KMS-11 (cell line): ENCODE results near the gene RFC3.

Experiments
- H2AFZ ChIP-seq: fragments of 200-600 bp; sonication (generic); 2 replicates; pipeline ENCODE4 v1.6.1; 2016; ENCODE audit warnings: antibody characterized with exemption, mixed run types, low read depth
- H3K27ac ChIP-seq: fragments of 200-600 bp; sonication (generic); 2 replicates; pipeline ENCODE4 v1.6.1; 2016; ENCODE audit warnings: mild to moderate bottlenecking, mixed run types
- H3K27me3 ChIP-seq: fragments of 200-600 bp; sonication (generic); 2 replicates; pipeline ENCODE4 v1.6.1; 2017; ENCODE audit warnings: mild to moderate bottlenecking, low read depth, mixed run types, moderate library complexity; ENCODE audit not compliant: insufficient read depth
- H3K36me3 ChIP-seq: fragments of 200-600 bp; sonication (generic); 2 replicates; pipeline ENCODE4 v1.6.1; 2017; ENCODE audit warnings: mild to moderate bottlenecking, mixed run types; ENCODE audit not compliant: insufficient read depth
- H3K4me1 ChIP-seq: fragments of 200-600 bp; sonication (generic); 2 replicates; pipeline ENCODE4 v1.6.1; 2016; ENCODE audit warnings: mild to moderate bottlenecking, low read depth, mixed run types; ENCODE audit not compliant: poor library complexity, severe bottlenecking
- H3K4me2 ChIP-seq: fragments of 200-600 bp; sonication (generic); 2 replicates; pipeline ENCODE4 v1.7.0; 2016; ENCODE audit warnings: mild to moderate bottlenecking, mixed run types
- H3K4me3 ChIP-seq: fragments of 200-600 bp; sonication (generic); IDR thresholded peaks from 2 replicates; pipeline ENCODE4 v1.6.1; 2017; ENCODE audit warnings: low read depth, low read length, mixed read lengths; ENCODE audit not compliant: insufficient read depth
- H3K79me2 ChIP-seq: fragments of 200-600 bp; sonication (generic); 2 replicates; pipeline ENCODE4 v1.6.1; 2016; ENCODE audit warnings: low read depth, mixed run types; ENCODE audit not compliant: insufficient read depth
- H3K9ac ChIP-seq: fragments of 200-600 bp; sonication (generic); 2 replicates; pipeline ENCODE4 v1.6.1; 2016; ENCODE audit warnings: mild to moderate bottlenecking, mixed run types
- H4K20me1 ChIP-seq: fragments of 200-600 bp; sonication (generic); 2 replicates; pipeline ENCODE4 v1.6.1; 2016; ENCODE audit warnings: mild to moderate bottlenecking, mixed run types; ENCODE audit not compliant: insufficient read depth
- TF ChIP-seq, protein P1 (sequence below): fragments of 200-600 bp; sonication (generic); conservative IDR thresholded peaks from 2 replicates; pipeline ENCODE4 v1.6.1; 2017; ENCODE audit warnings: low read depth, mild to moderate bottlenecking, antibody characterized with exemption, low read length, moderate library complexity, mixed read lengths

RFC3 gene

DNA sequence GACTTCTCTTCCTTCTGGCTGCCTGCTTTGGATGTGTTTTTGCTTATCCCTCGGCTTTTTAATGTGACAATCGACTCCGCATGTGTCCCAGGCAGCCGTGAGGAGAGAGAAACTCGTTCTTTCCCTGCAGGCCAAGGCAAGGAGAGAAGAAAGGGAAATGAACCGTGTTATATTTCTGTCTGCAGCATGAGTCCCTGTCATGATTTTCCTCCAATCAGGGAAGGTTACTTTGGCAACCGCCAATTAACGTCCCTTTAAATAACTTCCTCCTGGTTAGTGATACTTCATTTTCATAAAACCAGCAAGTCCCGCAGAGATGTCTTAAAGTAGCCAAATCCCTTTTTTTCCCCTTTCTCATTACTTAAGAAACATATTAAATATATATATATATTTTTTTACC, 42.6 kb downstream of the RFC3 start:
- Histone ChIP-seq H3K9ac (no peak overlapping the region), H3K4me3 (no peak overlapping the region), H3K27me3 (no peaks in the 10 kb centered on the region), H3K4me2 (no peak overlapping the region), H3K4me1 (no peaks in the 10 kb centered on the region), H3K36me3 (no peaks in the 10 kb centered on the region), H3K79me2 (no peaks in the 10 kb centered on the region), H3K27ac (no peak overlapping the region), H4K20me1 (no peaks in the 10 kb centered on the region), H2AFZ (no peak overlapping the region)
- TF ChIP-seq, protein P1, sequence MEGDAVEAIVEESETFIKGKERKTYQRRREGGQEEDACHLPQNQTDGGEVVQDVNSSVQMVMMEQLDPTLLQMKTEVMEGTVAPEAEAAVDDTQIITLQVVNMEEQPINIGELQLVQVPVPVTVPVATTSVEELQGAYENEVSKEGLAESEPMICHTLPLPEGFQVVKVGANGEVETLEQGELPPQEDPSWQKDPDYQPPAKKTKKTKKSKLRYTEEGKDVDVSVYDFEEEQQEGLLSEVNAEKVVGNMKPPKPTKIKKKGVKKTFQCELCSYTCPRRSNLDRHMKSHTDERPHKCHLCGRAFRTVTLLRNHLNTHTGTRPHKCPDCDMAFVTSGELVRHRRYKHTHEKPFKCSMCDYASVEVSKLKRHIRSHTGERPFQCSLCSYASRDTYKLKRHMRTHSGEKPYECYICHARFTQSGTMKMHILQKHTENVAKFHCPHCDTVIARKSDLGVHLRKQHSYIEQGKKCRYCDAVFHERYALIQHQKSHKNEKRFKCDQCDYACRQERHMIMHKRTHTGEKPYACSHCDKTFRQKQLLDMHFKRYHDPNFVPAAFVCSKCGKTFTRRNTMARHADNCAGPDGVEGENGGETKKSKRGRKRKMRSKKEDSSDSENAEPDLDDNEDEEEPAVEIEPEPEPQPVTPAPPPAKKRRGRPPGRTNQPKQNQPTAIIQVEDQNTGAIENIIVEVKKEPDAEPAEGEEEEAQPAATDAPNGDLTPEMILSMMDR = no peak

DNA sequence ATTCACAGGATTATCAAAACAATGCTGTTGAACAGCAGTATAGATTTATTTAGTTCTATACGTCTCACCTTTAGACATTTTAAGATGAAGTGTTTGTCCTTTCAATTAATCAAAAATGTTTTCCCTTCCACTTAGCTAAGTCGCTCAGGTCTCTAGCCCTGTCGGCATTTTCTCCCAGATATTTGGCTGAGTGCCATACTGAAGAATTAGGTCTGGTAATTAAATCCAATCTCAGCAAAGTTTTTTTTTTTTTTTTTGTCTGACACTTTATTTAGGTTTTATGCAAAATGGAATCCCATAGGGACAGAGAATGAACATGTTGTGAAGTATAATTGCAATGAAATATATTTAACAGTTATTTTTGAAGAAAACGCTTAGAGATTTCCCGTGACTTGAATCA, 44.1 kb downstream of the RFC3 start:
- Histone ChIP-seq H3K9ac (no peak overlapping the region), H3K27ac (no peak overlapping the region), H3K4me2 (no peak overlapping the region), H3K27me3 (no peaks in the 10 kb centered on the region), H3K36me3 (no peaks in the 10 kb centered on the region), H4K20me1 (no peaks in the 10 kb centered on the region), H3K79me2 (no peaks in the 10 kb centered on the region), H3K4me1 (no peaks in the 10 kb centered on the region), H2AFZ (no peak overlapping the region), H3K4me3 (no peak overlapping the region)
- TF ChIP-seq, protein P1 = no peak

GRCh38 chr13:33863188-33863789, 45.3 kb downstream of the RFC3 start:
- TF ChIP-seq, protein P1 = no peak
- H3K27me3 ChIP-seq = no peaks in the 10 kb centered on the region
- no peaks in the 10 kb centered on the region for H3K36me3 ChIP-seq
- no peaks in the 10 kb centered on the region for H3K79me2 ChIP-seq
- H3K4me1 ChIP-seq = no peaks in the 10 kb centered on the region
- H2AFZ ChIP-seq = no peak overlapping the region
- no peak overlapping the region for H3K4me3 ChIP-seq
- H4K20me1 ChIP-seq = no peaks in the 10 kb centered on the region
- no peak overlapping the region for H3K27ac ChIP-seq
- no peak overlapping the region for H3K9ac ChIP-seq
- no peak overlapping the region for H3K4me2 ChIP-seq

DNA sequence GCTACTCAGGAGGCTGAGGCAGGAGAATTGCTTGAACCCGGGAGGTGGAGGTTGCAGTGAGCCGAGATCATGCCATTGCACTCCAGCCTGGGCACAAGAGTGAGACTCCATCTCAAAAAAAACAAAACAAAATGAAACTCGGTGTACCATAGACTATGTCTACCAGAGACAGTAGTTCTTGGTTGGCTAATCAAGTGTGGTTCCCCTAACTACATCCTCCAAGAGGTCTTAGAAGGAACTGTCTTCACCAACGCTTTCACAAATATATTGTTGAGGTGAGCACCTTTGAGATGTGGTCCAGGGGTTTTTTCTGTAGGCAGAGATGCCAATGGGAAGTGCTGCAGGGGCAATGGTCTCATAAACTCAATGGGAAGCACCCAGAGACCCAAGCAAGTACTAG, 48.0 kb downstream of the RFC3 start:
- Histone ChIP-seq H3K4me2 (no peak overlapping the region), H3K9ac (no peak overlapping the region), H3K27me3 (no peaks in the 10 kb centered on the region), H3K4me1 (peaks cover 5% of the 10 kb centered on the region), H2AFZ (no peak overlapping the region), H3K79me2 (no peaks in the 10 kb centered on the region), H3K27ac (no peak overlapping the region), H3K36me3 (no peaks in the 10 kb centered on the region), H3K4me3 (no peak overlapping the region), H4K20me1 (no peaks in the 10 kb centered on the region)
- TF ChIP-seq, protein P1 = no peak
